Neural cell (in vitro differentiated cells): Measurements from ENCODE around the gene RFX2. TPM values are rescaled to one million over a fixed set of nuclear protein-coding genes. Genes with fewer than 3 reads are reported as not detected.
A peak's percentile ranks its signal among the peaks of the same experiment; 100 is the strongest.

ENCODE experiments used
- H2AFZ ChIP-seq: fragments of 200-600, 300-800 bp; sonication (generic), shearing (Covaris generic); 2 replicates; pipeline ENCODE4 v1.6.0; 2014; ENCODE audit warnings: low read depth, mild to moderate bottlenecking, antibody characterized with exemption, low read length, moderate library complexity
- H3F3A ChIP-seq: fragments of 200-600 bp; shearing (Covaris generic); 2 replicates; pipeline ENCODE4 v1.6.1; 2016; ENCODE audit warnings: mild to moderate bottlenecking, moderate library complexity, mixed read lengths, antibody characterized with exemption, low read length; ENCODE audit not compliant: insufficient read depth, poor library complexity, severe bottlenecking
- H3K27ac ChIP-seq: fragments of 200-600, 300-800 bp; sonication (generic), shearing (Covaris generic); 2 replicates; pipeline ENCODE4 v1.5.1; 2014; ENCODE audit warnings: mild to moderate bottlenecking, low read length, moderate library complexity
- H3K27me3 ChIP-seq: fragments of 300-800, 200-600 bp; sonication (generic), shearing (Covaris generic); 2 replicates; pipeline ENCODE4 v1.6.0; 2014; ENCODE audit warnings: mild to moderate bottlenecking, low read depth, low read length, moderate library complexity; ENCODE audit not compliant: insufficient read depth
- H3K36me3 ChIP-seq: fragments of 300-800, 200-600 bp; sonication (generic), shearing (Covaris generic); 2 replicates; pipeline ENCODE4 v1.5.1; 2014; ENCODE audit warnings: mild to moderate bottlenecking, antibody characterized with exemption, low read length, moderate library complexity; ENCODE audit not compliant: insufficient read depth
- H3K4me2 ChIP-seq: fragments of 300-800, 200-600 bp; sonication (generic), shearing (Covaris generic); 2 replicates; pipeline ENCODE4 v1.6.0; 2014; ENCODE audit warnings: mild to moderate bottlenecking, low read length
- H3K4me3 ChIP-seq: fragments of 300-800, 200-600 bp; sonication (generic), shearing (Covaris generic); 2 replicates; pipeline ENCODE4 v1.5.1; 2014; ENCODE audit warnings: mild to moderate bottlenecking, low read length, moderate library complexity
- H3K79me2 ChIP-seq: fragments of 200-600 bp; shearing (Covaris generic); replicated peaks from 2 replicates; pipeline ENCODE4 v1.6.0; 2014; ENCODE audit warnings: mild to moderate bottlenecking, low read length, moderate library complexity; ENCODE audit not compliant: insufficient read depth
- H3K9ac ChIP-seq: fragments of 300-800, 200-600 bp; sonication (generic), shearing (Covaris generic); 2 replicates; pipeline ENCODE4 v1.6.1; 2016; ENCODE audit warnings: mild to moderate bottlenecking, low read length, mixed read lengths
- H3K9me2 ChIP-seq: fragments of 200-600 bp; shearing (Covaris generic); 2 replicates; pipeline ENCODE4 v1.6.1; 2016; ENCODE audit warnings: mild to moderate bottlenecking, low read length, mixed read lengths; ENCODE audit not compliant: insufficient read depth
- H3K9me3 ChIP-seq: fragments of 200-600, 300-800 bp; sonication (generic), shearing (Covaris generic); 2 replicates; pipeline ENCODE4 v1.6.1; 2016; ENCODE audit warnings: mild to moderate bottlenecking, mixed run types, low read length, moderate library complexity, mixed read lengths
- H4K20me1 ChIP-seq: fragments of 200-600 bp; shearing (Covaris generic); 2 replicates; pipeline ENCODE4 v1.6.1; 2016; ENCODE audit warnings: mild to moderate bottlenecking, mixed run types; ENCODE audit not compliant: insufficient read depth
- EP300 ChIP-seq: fragments of 450-650 bp; conservative IDR thresholded peaks from 2 replicates; pipeline ENCODE4 v1.6.1; 2014; ENCODE audit warnings: antibody characterized with exemption, mild to moderate bottlenecking, moderate library complexity; ENCODE audit not compliant: poor library complexity, severe bottlenecking
- EZH2 ChIP-seq: fragments of 200-600, 300-800 bp; shearing (Covaris generic), sonication (generic); IDR thresholded peaks from 2 replicates; pipeline ENCODE4 v1.6.1; 2014; ENCODE audit warnings: antibody characterized with exemption, low read length, borderline replicate concordance, mild to moderate bottlenecking; ENCODE audit not compliant: insufficient read depth, poor library complexity, severe bottlenecking
- MXI1 ChIP-seq: fragments of 450-650 bp; conservative IDR thresholded peaks from 2 replicates; pipeline ENCODE4 v1.6.1; 2014; ENCODE audit warnings: antibody characterized with exemption, mild to moderate bottlenecking; ENCODE audit not compliant: poor library complexity, severe bottlenecking
- POLR2AphosphoS5 ChIP-seq: IDR thresholded peaks from 2 replicates; pipeline ENCODE4 v1.6.1; 2012
- RAD21 ChIP-seq: fragments of 450-650 bp; conservative IDR thresholded peaks from 2 replicates; pipeline ENCODE4 v1.6.1; 2014; ENCODE audit warnings: antibody characterized with exemption, mild to moderate bottlenecking, moderate library complexity
- SMC3 ChIP-seq: fragments of 450-650 bp; conservative IDR thresholded peaks from 2 replicates; pipeline ENCODE4 v1.6.1; 2014; ENCODE audit warnings: antibody characterized with exemption, mild to moderate bottlenecking, moderate library complexity; ENCODE audit not compliant: poor library complexity
- TAF1 ChIP-seq: IDR thresholded peaks from 2 replicates; pipeline ENCODE4 v1.6.1; 2012; ENCODE audit warnings: low read depth
- polyA plus RNA-seq: library from polyadenylated mRNA; depleted of rRNA; stranded (reverse); fragments of >200 nt; gene quantifications from 2 replicates; pipeline ENCODE4 v1.2.3, GENCODE V29; 2014
- TF ChIP-seq, protein P1 (sequence below): fragments of 450-650 bp; IDR thresholded peaks from 2 replicates; pipeline ENCODE4 v1.5.1; 2014; ENCODE audit warnings: antibody characterized with exemption, mild to moderate bottlenecking, moderate library complexity; ENCODE audit not compliant: poor library complexity, severe bottlenecking
- TF ChIP-seq, protein P2 (sequence below): IDR thresholded peaks from 2 replicates; pipeline ENCODE4 v1.6.1; 2012; ENCODE audit warnings: borderline replicate concordance

The RFX2 gene
- polyA plus RNA-seq, 1 donor from 2014 or later, result 0.69 TPM

DNA sequence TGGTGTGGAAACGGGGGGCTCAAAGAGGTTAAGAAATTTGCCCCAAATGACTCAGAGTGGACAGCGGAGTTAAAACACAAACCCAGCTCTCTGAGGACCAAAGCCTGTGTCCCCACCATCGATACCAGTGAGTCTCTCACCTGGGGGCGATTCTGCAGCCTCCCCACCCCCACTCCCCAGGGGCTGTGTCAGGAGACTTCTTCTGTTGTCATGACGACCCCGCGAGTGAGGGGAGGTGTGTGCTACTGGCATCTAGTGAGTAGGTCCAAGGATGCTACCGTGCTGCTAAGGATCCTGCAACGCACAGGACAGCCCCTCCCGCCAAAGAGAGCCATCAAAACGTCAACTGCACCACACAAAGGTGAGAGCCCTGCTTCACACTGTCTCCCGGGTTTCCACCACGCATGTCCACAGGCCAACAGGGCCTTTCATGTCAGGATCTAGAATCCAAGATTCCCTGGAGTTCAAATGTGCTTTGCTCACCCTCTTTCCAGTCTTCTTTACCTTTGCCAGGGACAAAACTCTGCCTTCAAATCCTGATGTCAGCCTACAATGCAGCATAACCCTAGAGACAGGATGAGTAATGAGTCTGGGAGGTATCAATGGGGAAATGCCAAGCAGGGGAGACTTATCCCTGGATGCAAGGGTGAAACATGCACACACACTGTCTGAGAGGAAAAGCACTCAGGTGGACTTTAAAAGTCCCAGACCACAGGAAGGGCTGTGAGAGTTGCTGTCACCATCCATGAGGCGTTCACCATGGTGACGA lies 136.2 kb downstream of the RFX2 start:
- H4K20me1 ChIP-seq, result peaks cover 6% of the 10 kb centered on the region

DNA sequence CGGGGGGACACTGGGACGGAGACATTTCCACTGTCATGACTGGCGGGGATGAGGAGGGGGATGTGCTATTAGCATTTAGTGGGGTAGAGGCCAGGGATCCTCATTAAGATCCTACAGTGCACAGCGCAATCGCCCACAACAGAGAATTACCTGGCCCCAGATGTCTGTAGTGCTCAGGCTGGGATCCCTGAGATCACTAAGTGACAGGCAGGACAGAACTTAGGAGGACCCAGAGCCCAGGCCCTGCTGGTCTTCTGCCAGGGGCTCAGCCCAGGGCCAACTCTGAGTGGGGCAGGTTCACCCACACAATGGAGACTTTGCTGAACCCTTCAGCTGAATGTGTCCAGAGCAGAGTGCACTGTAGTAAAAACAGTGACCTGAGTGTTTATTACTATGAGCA lies 136.9 kb downstream of the RFX2 start:
- no peaks in the 10 kb centered on the region for H3K36me3 ChIP-seq
- H4K20me1 ChIP-seq, result peaks cover 8% of the 10 kb centered on the region
- H3F3A ChIP-seq, result no peaks in the 10 kb centered on the region
- H3K9ac ChIP-seq, result no peak overlapping the region
- H3K4me3 ChIP-seq, result peak overlapping the region; percentile 98
- TF ChIP-seq SMC3, result no peak
- TF ChIP-seq, protein P1, sequence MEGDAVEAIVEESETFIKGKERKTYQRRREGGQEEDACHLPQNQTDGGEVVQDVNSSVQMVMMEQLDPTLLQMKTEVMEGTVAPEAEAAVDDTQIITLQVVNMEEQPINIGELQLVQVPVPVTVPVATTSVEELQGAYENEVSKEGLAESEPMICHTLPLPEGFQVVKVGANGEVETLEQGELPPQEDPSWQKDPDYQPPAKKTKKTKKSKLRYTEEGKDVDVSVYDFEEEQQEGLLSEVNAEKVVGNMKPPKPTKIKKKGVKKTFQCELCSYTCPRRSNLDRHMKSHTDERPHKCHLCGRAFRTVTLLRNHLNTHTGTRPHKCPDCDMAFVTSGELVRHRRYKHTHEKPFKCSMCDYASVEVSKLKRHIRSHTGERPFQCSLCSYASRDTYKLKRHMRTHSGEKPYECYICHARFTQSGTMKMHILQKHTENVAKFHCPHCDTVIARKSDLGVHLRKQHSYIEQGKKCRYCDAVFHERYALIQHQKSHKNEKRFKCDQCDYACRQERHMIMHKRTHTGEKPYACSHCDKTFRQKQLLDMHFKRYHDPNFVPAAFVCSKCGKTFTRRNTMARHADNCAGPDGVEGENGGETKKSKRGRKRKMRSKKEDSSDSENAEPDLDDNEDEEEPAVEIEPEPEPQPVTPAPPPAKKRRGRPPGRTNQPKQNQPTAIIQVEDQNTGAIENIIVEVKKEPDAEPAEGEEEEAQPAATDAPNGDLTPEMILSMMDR, result no peak
- no peak for TF ChIP-seq EP300
- no peak for TF ChIP-seq TAF1
- TF ChIP-seq EZH2, result no peak
- TF ChIP-seq, protein P2, sequence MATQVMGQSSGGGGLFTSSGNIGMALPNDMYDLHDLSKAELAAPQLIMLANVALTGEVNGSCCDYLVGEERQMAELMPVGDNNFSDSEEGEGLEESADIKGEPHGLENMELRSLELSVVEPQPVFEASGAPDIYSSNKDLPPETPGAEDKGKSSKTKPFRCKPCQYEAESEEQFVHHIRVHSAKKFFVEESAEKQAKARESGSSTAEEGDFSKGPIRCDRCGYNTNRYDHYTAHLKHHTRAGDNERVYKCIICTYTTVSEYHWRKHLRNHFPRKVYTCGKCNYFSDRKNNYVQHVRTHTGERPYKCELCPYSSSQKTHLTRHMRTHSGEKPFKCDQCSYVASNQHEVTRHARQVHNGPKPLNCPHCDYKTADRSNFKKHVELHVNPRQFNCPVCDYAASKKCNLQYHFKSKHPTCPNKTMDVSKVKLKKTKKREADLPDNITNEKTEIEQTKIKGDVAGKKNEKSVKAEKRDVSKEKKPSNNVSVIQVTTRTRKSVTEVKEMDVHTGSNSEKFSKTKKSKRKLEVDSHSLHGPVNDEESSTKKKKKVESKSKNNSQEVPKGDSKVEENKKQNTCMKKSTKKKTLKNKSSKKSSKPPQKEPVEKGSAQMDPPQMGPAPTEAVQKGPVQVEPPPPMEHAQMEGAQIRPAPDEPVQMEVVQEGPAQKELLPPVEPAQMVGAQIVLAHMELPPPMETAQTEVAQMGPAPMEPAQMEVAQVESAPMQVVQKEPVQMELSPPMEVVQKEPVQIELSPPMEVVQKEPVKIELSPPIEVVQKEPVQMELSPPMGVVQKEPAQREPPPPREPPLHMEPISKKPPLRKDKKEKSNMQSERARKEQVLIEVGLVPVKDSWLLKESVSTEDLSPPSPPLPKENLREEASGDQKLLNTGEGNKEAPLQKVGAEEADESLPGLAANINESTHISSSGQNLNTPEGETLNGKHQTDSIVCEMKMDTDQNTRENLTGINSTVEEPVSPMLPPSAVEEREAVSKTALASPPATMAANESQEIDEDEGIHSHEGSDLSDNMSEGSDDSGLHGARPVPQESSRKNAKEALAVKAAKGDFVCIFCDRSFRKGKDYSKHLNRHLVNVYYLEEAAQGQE, result no peak
- no peak for TF ChIP-seq MXI1
- H3K27ac ChIP-seq, result peak overlapping the region; percentile 60
- H3K4me2 ChIP-seq, result no peak overlapping the region
- H3K9me3 ChIP-seq, result no peaks in the 10 kb centered on the region
- H3K79me2 ChIP-seq, result peaks cover 93% of the 10 kb centered on the region
- no peaks in the 10 kb centered on the region for H3K27me3 ChIP-seq
- H3K9me2 ChIP-seq, result no peaks in the 10 kb centered on the region
- no peak overlapping the region for H2AFZ ChIP-seq

More for the DNA sequence above, 136.2 kb downstream of the RFX2 start:
- peak overlapping the region; percentile 98 for H3K4me3 ChIP-seq
- no peak overlapping the region for H2AFZ ChIP-seq
- no peaks in the 10 kb centered on the region for H3K36me3 ChIP-seq
- H3K4me2 ChIP-seq, result peak overlapping the region; percentile 2
- H3F3A ChIP-seq, result no peaks in the 10 kb centered on the region
- peak overlapping the region; percentile 43 for H3K9ac ChIP-seq
- H3K27ac ChIP-seq, result peak overlapping the region; percentile 60
- H3K79me2 ChIP-seq, result peaks cover 87% of the 10 kb centered on the region
- H3K9me3 ChIP-seq, result no peaks in the 10 kb centered on the region
- no peaks in the 10 kb centered on the region for H3K9me2 ChIP-seq
- H3K27me3 ChIP-seq, result no peaks in the 10 kb centered on the region
- TF ChIP-seq POLR2AphosphoS5 (no peak), EZH2 (no peak), TAF1 (no peak), EP300 (no peak), MXI1 (no peak), RAD21 (no peak), SMC3 (no peak)
- TF ChIP-seq, protein P2, result no peak
- TF ChIP-seq, protein P1, result no peak
